Esophagus squamous epithelium (tissue), 4 donors: ENCODE measurements around the gene EIF4G2.

Experiments used
- CTCF ChIP-seq, 6 experiments: fragments of 450-650 bp in 4 of 6; fragments of 200-600 bp in 2 of 6; sonication (generic) in 2 of 6; IDR thresholded peaks; one replicate each; pipeline ENCODE4 v1.5.1; 2016 to 2019; ENCODE audit warnings: antibody characterized with exemption in 6 of 6, mild to moderate bottlenecking in 4 of 6, moderate library complexity in 4 of 6
- POLR2A ChIP-seq, 4 donors: fragments of 450-650 bp; IDR thresholded peaks; one replicate each; pipeline ENCODE4 v1.6.1; 2017; ENCODE audit warnings: antibody characterized with exemption in 4 of 4, mild to moderate bottlenecking in 4 of 4, moderate library complexity in 3 of 4

- no peak for TF ChIP-seq CTCF (IDR thresholded peaks at IDR 0.05)
- TF ChIP-seq POLR2A (IDR thresholded peaks at IDR 0.05), result no peak
Observed at GRCh38 chr11:10828402-10828801, 19.7 kb upstream of the EIF4G2 start.
